Osteoblast (primary cell): ENCODE data around the gene ABCF3. TPM values are rescaled to one million over a fixed set of nuclear protein-coding genes. Genes with fewer than 3 reads are reported as not detected.
A peak's percentile ranks its signal among the peaks of the same experiment; 100 is the strongest.

Experiments used
- DNase-seq: peaks from one replicate; pipeline ENCODE4 v3.0.0; 2011; ENCODE audit warnings: low spot score, mixed read lengths; ENCODE audit not compliant: insufficient read length; ENCODE audit errors: missing footprints
- H2AFZ ChIP-seq: 2 replicates; pipeline ENCODE4 v1.6.0; 2011; ENCODE audit warnings: mild to moderate bottlenecking, low read length
- H3K27ac ChIP-seq: 2 replicates; pipeline ENCODE4 v1.5.1; 2011; ENCODE audit warnings: mild to moderate bottlenecking, low read depth, low read length, moderate library complexity
- H3K27me3 ChIP-seq: 2 replicates; pipeline ENCODE4 v1.6.0; 2012; ENCODE audit warnings: mild to moderate bottlenecking, control low read depth, inconsistent platforms, low read length, moderate library complexity; ENCODE audit not compliant: insufficient read depth
- H3K36me3 ChIP-seq: 2 replicates; pipeline ENCODE4 v1.5.1; 2011; ENCODE audit warnings: mild to moderate bottlenecking, low read length, control low read depth, moderate library complexity; ENCODE audit not compliant: insufficient read depth
- H3K4me1 ChIP-seq: 2 replicates; pipeline ENCODE4 v1.5.1; 2011; ENCODE audit warnings: mild to moderate bottlenecking, low read length, control low read depth, moderate library complexity; ENCODE audit not compliant: insufficient read depth
- H3K4me2 ChIP-seq: 2 replicates; pipeline ENCODE4 v1.6.0; 2011; ENCODE audit warnings: mild to moderate bottlenecking, low read length; ENCODE audit not compliant: insufficient read depth
- H3K4me3 ChIP-seq: fragments of 200-600 bp; sonication (generic); 3 replicates; pipeline ENCODE4 v1.5.1; 2012; ENCODE audit warnings: mild to moderate bottlenecking, low read length, inconsistent platforms; ENCODE audit not compliant: insufficient read depth
- H3K79me2 ChIP-seq: 2 replicates; pipeline ENCODE4 v1.6.0; 2012; ENCODE audit warnings: mild to moderate bottlenecking, low read length, control low read depth, inconsistent platforms; ENCODE audit not compliant: insufficient read depth
- H3K9me3 ChIP-seq: 2 replicates; pipeline ENCODE4 v1.5.1; 2011; ENCODE audit warnings: low read depth, low read length, control low read depth
- H4K20me1 ChIP-seq: 2 replicates; pipeline ENCODE4 v1.6.0; 2012; ENCODE audit warnings: mild to moderate bottlenecking, low read length, control low read depth; ENCODE audit not compliant: insufficient read depth
- total RNA-seq: library from RNA; depleted of rRNA; stranded (reverse); fragments of >200 nt; gene quantifications from 2 replicates; pipeline ENCODE4 v1.2.3, GENCODE V29; 2012
- TF ChIP-seq, protein P1 (sequence below): IDR thresholded peaks from 2 replicates; pipeline ENCODE4 v1.5.1; 2011; ENCODE audit warnings: mild to moderate bottlenecking, low read depth, low read length, moderate library complexity; ENCODE audit errors: extremely low read depth

The ABCF3 gene
- total RNA-seq, 1 donor = 46.7 TPM

DNA sequence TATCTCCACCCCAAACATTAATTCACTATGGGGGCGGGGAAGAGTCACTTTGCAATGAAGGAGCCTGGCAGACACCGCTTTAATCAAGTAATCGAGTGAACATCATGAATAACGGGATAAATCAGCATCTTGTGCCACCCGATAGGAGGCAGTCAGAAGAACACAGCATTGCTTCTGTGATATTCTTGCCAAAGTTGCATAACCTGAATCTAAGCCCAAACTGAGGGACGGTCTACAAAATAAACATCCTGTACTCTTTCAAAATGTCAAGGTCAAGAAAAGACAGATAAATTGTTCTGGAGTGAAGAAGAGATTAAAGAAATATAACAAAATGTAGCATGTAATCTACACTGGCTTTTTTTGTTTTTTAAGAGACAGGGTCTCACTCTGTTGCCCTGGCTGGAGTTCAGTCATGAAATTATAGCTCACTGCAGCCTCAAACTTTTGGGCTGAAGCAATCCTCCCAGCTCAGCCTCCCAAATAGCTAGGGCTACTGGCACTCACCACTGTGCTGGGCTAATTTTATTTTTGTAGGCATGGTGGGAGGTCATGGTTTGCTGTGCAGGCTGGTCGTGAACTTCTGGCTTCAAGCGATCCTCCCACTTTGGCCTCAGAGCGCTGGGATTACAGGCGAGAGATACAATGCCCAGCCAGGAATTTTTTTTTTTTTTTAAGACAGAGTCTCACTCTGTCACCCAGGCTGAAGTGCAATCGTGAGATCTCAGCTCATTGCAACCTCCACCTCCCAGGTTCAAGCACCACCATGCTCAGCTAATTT is 23.3 kb downstream of the ABCF3 start:
- TF ChIP-seq, protein P1, sequence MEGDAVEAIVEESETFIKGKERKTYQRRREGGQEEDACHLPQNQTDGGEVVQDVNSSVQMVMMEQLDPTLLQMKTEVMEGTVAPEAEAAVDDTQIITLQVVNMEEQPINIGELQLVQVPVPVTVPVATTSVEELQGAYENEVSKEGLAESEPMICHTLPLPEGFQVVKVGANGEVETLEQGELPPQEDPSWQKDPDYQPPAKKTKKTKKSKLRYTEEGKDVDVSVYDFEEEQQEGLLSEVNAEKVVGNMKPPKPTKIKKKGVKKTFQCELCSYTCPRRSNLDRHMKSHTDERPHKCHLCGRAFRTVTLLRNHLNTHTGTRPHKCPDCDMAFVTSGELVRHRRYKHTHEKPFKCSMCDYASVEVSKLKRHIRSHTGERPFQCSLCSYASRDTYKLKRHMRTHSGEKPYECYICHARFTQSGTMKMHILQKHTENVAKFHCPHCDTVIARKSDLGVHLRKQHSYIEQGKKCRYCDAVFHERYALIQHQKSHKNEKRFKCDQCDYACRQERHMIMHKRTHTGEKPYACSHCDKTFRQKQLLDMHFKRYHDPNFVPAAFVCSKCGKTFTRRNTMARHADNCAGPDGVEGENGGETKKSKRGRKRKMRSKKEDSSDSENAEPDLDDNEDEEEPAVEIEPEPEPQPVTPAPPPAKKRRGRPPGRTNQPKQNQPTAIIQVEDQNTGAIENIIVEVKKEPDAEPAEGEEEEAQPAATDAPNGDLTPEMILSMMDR = no peak
- H3K4me3 ChIP-seq = no peak overlapping the region
- no peak overlapping the region for H2AFZ ChIP-seq
- H3K36me3 ChIP-seq = no peaks in the 10 kb centered on the region
- no peak overlapping the region for H3K4me2 ChIP-seq
- no peak for DNase-seq
- H4K20me1 ChIP-seq = no peaks in the 10 kb centered on the region
- no peaks in the 10 kb centered on the region for H3K9me3 ChIP-seq
- no peak overlapping the region for H3K27ac ChIP-seq
- no peaks in the 10 kb centered on the region for H3K79me2 ChIP-seq
- H3K27me3 ChIP-seq = peaks cover 10% of the 10 kb centered on the region
- no peaks in the 10 kb centered on the region for H3K4me1 ChIP-seq

DNA sequence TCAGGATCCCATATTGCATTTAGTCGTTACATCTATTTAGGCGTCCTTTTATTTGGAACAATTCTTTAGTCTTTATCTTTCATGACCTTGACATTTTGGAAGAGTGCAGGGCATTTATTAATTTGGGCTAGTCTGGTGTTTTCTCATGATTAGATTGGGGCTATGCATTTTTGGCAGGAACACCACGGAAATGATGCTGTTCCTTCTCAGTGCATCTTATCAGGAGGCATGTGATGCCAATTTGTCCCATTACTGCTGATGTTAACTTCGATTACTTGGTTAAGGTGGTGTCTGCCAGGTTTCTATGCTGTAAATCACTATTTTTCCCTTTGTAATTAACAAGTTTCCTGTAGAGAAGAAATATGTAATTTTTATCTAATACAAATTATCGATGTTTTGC is 25.3 kb downstream of the ABCF3 start:
- Histone ChIP-seq H3K27ac (no peak overlapping the region), H3K36me3 (no peaks in the 10 kb centered on the region), H3K27me3 (peaks cover 13% of the 10 kb centered on the region), H3K79me2 (no peaks in the 10 kb centered on the region), H3K4me1 (no peaks in the 10 kb centered on the region), H4K20me1 (no peaks in the 10 kb centered on the region), H3K4me2 (no peak overlapping the region), H3K4me3 (no peak overlapping the region), H2AFZ (no peak overlapping the region), H3K9me3 (no peaks in the 10 kb centered on the region)
- TF ChIP-seq, protein P1 = no peak
- DNase-seq = no peak

DNA sequence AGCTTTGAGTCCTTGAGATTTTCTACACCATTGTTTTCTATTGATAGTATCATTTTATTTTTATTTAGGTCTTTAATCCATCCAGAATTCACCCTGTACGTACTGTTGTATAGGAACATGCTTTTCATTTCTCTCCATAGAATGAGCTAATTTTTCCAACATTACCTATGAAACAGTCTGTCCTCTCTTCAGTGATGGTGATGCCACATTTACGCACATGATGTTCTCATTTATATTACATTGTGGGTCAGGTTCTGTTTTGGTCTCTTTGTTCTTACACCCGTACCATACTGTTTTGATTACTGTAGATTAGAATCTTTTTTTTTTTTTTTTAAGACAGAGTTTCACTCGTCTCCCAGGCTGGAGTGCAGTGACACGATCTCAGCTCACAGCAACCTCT is 25.7 kb downstream of the ABCF3 start:
- Histone ChIP-seq H3K4me3 (no peak overlapping the region), H3K4me2 (no peak overlapping the region), H4K20me1 (no peaks in the 10 kb centered on the region), H2AFZ (no peak overlapping the region), H3K27me3 (peaks cover 10% of the 10 kb centered on the region), H3K36me3 (no peaks in the 10 kb centered on the region), H3K79me2 (no peaks in the 10 kb centered on the region), H3K4me1 (no peaks in the 10 kb centered on the region), H3K27ac (no peak overlapping the region), H3K9me3 (no peaks in the 10 kb centered on the region)
- DNase-seq = no peak
- TF ChIP-seq, protein P1 = no peak

DNA sequence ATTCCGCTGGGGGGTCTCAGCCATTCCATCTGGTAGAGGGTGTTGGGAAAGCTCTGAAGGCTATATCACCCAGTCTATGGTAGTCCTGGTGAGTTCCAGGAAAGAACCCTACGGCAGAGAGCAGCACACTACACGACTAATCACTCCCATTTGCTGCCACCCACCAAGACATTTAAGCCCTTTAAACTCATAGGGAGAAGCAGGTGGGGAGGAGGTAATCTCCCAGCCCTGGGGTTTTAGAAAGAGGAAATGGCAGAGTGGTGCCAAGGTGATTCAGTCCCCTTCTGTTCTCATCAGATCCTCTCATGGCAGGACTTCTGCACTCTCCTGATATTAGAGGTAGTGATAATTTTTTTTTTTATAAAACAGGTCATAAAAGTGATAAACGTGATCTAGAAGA is 32.8 kb downstream of the ABCF3 start:
- Histone ChIP-seq H3K4me2 (no peak overlapping the region), H3K27me3 (peaks cover 9% of the 10 kb centered on the region), H3K27ac (no peak overlapping the region), H4K20me1 (no peaks in the 10 kb centered on the region), H3K79me2 (no peaks in the 10 kb centered on the region), H2AFZ (no peak overlapping the region), H3K36me3 (no peaks in the 10 kb centered on the region), H3K4me3 (no peak overlapping the region), H3K4me1 (no peaks in the 10 kb centered on the region), H3K9me3 (no peaks in the 10 kb centered on the region)
- peak; percentile 39 for DNase-seq
- TF ChIP-seq, protein P1 = no peak
